Subcutaneous abdominal adipose tissue (tissue), 5 donors: ENCODE results near the gene TMEM139.

Experiments used
- H3K27ac ChIP-seq: one replicate; pipeline ENCODE4 v1.7.0; 2013; ENCODE audit warnings: low read depth, mild to moderate bottlenecking, inconsistent platforms, low read length, moderate library complexity
- H3K27me3 ChIP-seq, 5 donors: one replicate each; pipeline ENCODE4 v1.7.0; 2013; ENCODE audit warnings: low read length in 5 of 5, inconsistent platforms in 1 of 5; ENCODE audit not compliant: control insufficient read depth in 5 of 5, insufficient read depth in 4 of 5
- H3K36me3 ChIP-seq, 5 donors: one replicate each; pipeline ENCODE4 v1.7.0; 2013; ENCODE audit warnings: low read length in 5 of 5; ENCODE audit not compliant: control insufficient read depth in 5 of 5, insufficient read depth in 5 of 5
- H3K4me1 ChIP-seq, 5 donors: one replicate each; pipeline ENCODE4 v1.7.0; 2013; ENCODE audit warnings: low read length in 5 of 5, mild to moderate bottlenecking in 3 of 5, moderate library complexity in 1 of 5; ENCODE audit not compliant: control insufficient read depth in 5 of 5, insufficient read depth in 5 of 5
- H3K4me3 ChIP-seq, 5 donors: one replicate each; pipeline ENCODE4 v1.7.0; 2013; ENCODE audit warnings: low read length in 5 of 5, low read depth in 1 of 5
- H3K9ac ChIP-seq, 5 donors: one replicate each; pipeline ENCODE4 v1.7.0; 2013; ENCODE audit warnings: low read length in 5 of 5, mild to moderate bottlenecking in 4 of 5, moderate library complexity in 3 of 5
- H3K9me3 ChIP-seq, 5 donors: one replicate each; pipeline ENCODE4 v1.7.0; 2013; ENCODE audit warnings: low read length in 5 of 5; ENCODE audit not compliant: control insufficient read depth in 5 of 5
- donor health status: healthy.
- donor health status: healthy.
- donor health status: healthy.
- donor health status: healthy.
- donor health status: healthy.

TMEM139 gene

GRCh38 chr7:143299346-143299745 is 14.6 kb downstream of the TMEM139 start:
- Histone ChIP-seq H3K36me3 (peaks cover 53 to 87% (median 80%) of the 10 kb centered on the region in 5 donors), H3K9ac (no peak overlapping the region), H3K4me3 (no peak overlapping the region), H3K27ac (no peak overlapping the region), H3K27me3 (no peaks in the 10 kb centered on the region), H3K4me1 (peaks cover 0 to 8% (median 0%) of the 10 kb centered on the region in 5 donors), H3K9me3 (no peaks in the 10 kb centered on the region)

- H3K27ac ChIP-seq, result no peak overlapping the region
- H3K9me3 ChIP-seq, result no peaks in the 10 kb centered on the region
- no peak overlapping the region for H3K9ac ChIP-seq
- peaks cover 0 to 8% (median 0%) of the 10 kb centered on the region in 5 donors for H3K4me1 ChIP-seq
- H3K4me3 ChIP-seq, result no peak overlapping the region
- H3K27me3 ChIP-seq, result no peaks in the 10 kb centered on the region
- peaks cover 53 to 87% (median 80%) of the 10 kb centered on the region in 5 donors for H3K36me3 ChIP-seq
These were observed 15.1 kb downstream of the TMEM139 start for GRCh38 chr7:143299840-143300239.

- Histone ChIP-seq H3K4me1 (peaks cover 0 to 6% (median 0%) of the 10 kb centered on the region in 5 donors), H3K27ac (no peak overlapping the region), H3K4me3 (no peak overlapping the region), H3K9ac (no peak overlapping the region), H3K9me3 (no peaks in the 10 kb centered on the region), H3K36me3 (peaks cover 46 to 85% (median 78%) of the 10 kb centered on the region in 5 donors), H3K27me3 (no peaks in the 10 kb centered on the region)
These were observed 16.5 kb downstream of the TMEM139 start for GRCh38 chr7:143300959-143301935.

- Histone ChIP-seq H3K27me3 (no peaks in the 10 kb centered on the region), H3K9me3 (no peaks in the 10 kb centered on the region), H3K27ac (no peak overlapping the region), H3K36me3 (peaks cover 47 to 86% (median 83%) of the 10 kb centered on the region in 5 donors), H3K4me3 (no peak overlapping the region), H3K9ac (no peak overlapping the region), H3K4me1 (peaks cover 0 to 2% (median 0%) of the 10 kb centered on the region in 5 donors)
These were observed 19.0 kb downstream of the TMEM139 start for GRCh38 chr7:143303733-143304132.

GRCh38 chr7:143304938-143305337 is 20.2 kb downstream of the TMEM139 start:
- no peak overlapping the region for H3K27ac ChIP-seq
- H3K4me3 ChIP-seq, result no peak overlapping the region
- H3K27me3 ChIP-seq, result no peaks in the 10 kb centered on the region
- H3K4me1 ChIP-seq, result peaks cover 0 to 2% (median 0%) of the 10 kb centered on the region in 5 donors
- no peak overlapping the region for H3K9ac ChIP-seq
- peaks cover 42 to 75% (median 74%) of the 10 kb centered on the region in 5 donors for H3K36me3 ChIP-seq
- H3K9me3 ChIP-seq, result no peaks in the 10 kb centered on the region

GRCh38 chr7:143305423-143306070 is 20.8 kb downstream of the TMEM139 start:
- no peak overlapping the region for H3K4me3 ChIP-seq
- no peaks in the 10 kb centered on the region for H3K9me3 ChIP-seq
- peaks cover 41 to 69% (median 68%) of the 10 kb centered on the region in 5 donors for H3K36me3 ChIP-seq
- peaks cover 0 to 2% (median 0%) of the 10 kb centered on the region in 5 donors for H3K4me1 ChIP-seq
- no peak overlapping the region for H3K27ac ChIP-seq
- H3K9ac ChIP-seq, result no peak overlapping the region
- no peaks in the 10 kb centered on the region for H3K27me3 ChIP-seq

- no peaks in the 10 kb centered on the region for H3K27me3 ChIP-seq
- H3K36me3 ChIP-seq, result peaks cover 21 to 42% (median 40%) of the 10 kb centered on the region in 5 donors
- H3K4me1 ChIP-seq, result peaks cover 0 to 2% (median 0%) of the 10 kb centered on the region in 5 donors
- H3K27ac ChIP-seq, result no peak overlapping the region
- no peak overlapping the region for H3K4me3 ChIP-seq
- H3K9me3 ChIP-seq, result no peaks in the 10 kb centered on the region
- H3K9ac ChIP-seq, result no peak overlapping the region
These were observed 23.9 kb downstream of the TMEM139 start for GRCh38 chr7:143308632-143309031.

GRCh38 chr7:143314127-143314526 is 29.4 kb downstream of the TMEM139 start:
- Histone ChIP-seq H3K4me3 (no peak overlapping the region), H3K9ac (no peak overlapping the region), H3K9me3 (no peaks in the 10 kb centered on the region), H3K36me3 (no peaks in the 10 kb centered on the region), H3K4me1 (peaks cover 0 to 10% (median 9%) of the 10 kb centered on the region in 5 donors), H3K27ac (no peak overlapping the region), H3K27me3 (no peaks in the 10 kb centered on the region)

- no peak within 1 kb of the TSS for H3K4me3 ChIP-seq
- no peaks in the 10 kb centered on the region for H3K36me3 ChIP-seq
- H3K9me3 ChIP-seq, result no peaks in the 10 kb centered on the region
- peaks cover 0 to 14% (median 12%) of the 10 kb centered on the region in 5 donors for H3K4me1 ChIP-seq
- no peak within 1 kb of the TSS for H3K27ac ChIP-seq
- no peaks in the 10 kb centered on the region for H3K27me3 ChIP-seq
- H3K9ac ChIP-seq, result no peak within 1 kb of the TSS
These were observed 31.0 kb downstream of the TMEM139 start, which contains the start of gene CLCN1 for GRCh38 chr7:143315776-143316175. CLCN1 (plus strand) TSS chr7:143316111; CDS start chr7:143316213, 102 bp downstream.

- Histone ChIP-seq H3K4me1 (peaks cover 0 to 14% (median 12%) of the 10 kb centered on the region in 5 donors), H3K9me3 (no peaks in the 10 kb centered on the region), H3K9ac (no peak overlapping the region), H3K4me3 (no peak overlapping the region), H3K27me3 (no peaks in the 10 kb centered on the region), H3K27ac (no peak overlapping the region), H3K36me3 (no peaks in the 10 kb centered on the region)
These were observed 31.7 kb downstream of the TMEM139 start for GRCh38 chr7:143316492-143316891.
